ENCODE data around the gene TGFBR3. TPM values are rescaled to one million over a fixed set of nuclear protein-coding genes. Genes with fewer than 3 reads are reported as not detected.

Gene TGFBR3
- total RNA-seq, 1 donor from 2014 or later = 4.9 TPM

DNA sequence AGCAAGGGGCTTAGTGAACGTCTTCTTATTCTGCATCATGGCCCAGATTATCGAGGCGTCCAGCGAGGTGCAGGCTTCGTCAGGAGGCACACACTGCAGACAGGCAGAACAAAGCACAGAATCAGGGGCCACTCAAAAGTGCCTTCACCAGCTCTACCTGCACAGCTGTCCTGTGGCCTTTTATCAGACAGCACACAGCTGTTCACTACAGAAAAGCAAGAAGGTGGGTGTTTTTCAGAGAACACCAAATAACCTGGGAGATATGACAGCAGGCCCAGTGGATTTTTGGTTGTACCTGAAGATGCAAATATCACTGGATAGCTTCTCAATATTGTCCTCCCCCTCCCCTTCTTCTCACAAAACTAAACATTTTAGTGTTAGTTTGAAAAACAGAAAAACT is 177.3 kb downstream of the TGFBR3 start:
- DNase-seq (ENCODE audit: low spot score, unreplicated experiment) = no peak
- no peak overlapping the region for H3K4me3 Mint-ChIP-seq (ENCODE audit: low read depth)
- H3K9me3 Mint-ChIP-seq (ENCODE audit: low read depth) = no peaks in the 10 kb centered on the region
- H3K4me1 Mint-ChIP-seq (ENCODE audit: low read depth) = no peaks in the 10 kb centered on the region
- H3K36me3 Mint-ChIP-seq (ENCODE audit: insufficient read depth) = no peaks in the 10 kb centered on the region
- H3K27me3 Mint-ChIP-seq = no peaks in the 10 kb centered on the region
- H3K27ac Mint-ChIP-seq = no peak overlapping the region
- no peak for TF ChIP-seq CTCF (IDR thresholded peaks at IDR 0.05; ENCODE audit: unreplicated experiment)

DNA sequence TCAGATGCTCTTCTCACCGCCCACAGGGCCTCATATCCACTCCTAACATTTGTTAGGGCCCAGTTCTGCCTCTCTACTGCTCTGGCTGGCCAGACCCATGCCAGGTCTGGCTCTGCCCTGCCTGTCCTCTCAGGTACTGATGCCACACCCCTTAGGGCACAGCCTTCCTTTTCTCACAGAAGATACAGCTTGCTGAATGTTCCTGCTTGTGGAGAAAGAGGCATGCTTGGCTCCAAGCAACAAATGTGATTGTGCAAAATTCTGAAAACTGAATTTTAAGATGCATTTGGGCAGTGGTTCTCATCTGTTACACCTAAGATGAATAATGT is 178.1 kb downstream of the TGFBR3 start:
- Mint-ChIP-seq H3K9me3 (ENCODE audit: low read depth) (no peaks in the 10 kb centered on the region), H3K4me1 (ENCODE audit: low read depth) (no peaks in the 10 kb centered on the region), H3K27ac (peak overlapping the region; percentile 11), H3K36me3 (ENCODE audit: insufficient read depth) (no peaks in the 10 kb centered on the region), H3K27me3 (no peaks in the 10 kb centered on the region), H3K4me3 (ENCODE audit: low read depth) (no peak overlapping the region)
- DNase-seq (ENCODE audit: low spot score, unreplicated experiment) = no peak
- TF ChIP-seq CTCF (IDR thresholded peaks at IDR 0.05; ENCODE audit: unreplicated experiment) = no peak

- H3K27ac Mint-ChIP-seq = peak overlapping the region; percentile 11
- no peaks in the 10 kb centered on the region for H3K4me1 Mint-ChIP-seq (ENCODE audit: low read depth)
- no peak overlapping the region for H3K4me3 Mint-ChIP-seq (ENCODE audit: low read depth)
- no peaks in the 10 kb centered on the region for H3K27me3 Mint-ChIP-seq
- TF ChIP-seq CTCF (IDR thresholded peaks at IDR 0.05; ENCODE audit: unreplicated experiment) = no peak
- no peak for DNase-seq (ENCODE audit: low spot score, unreplicated experiment)
- H3K36me3 Mint-ChIP-seq (ENCODE audit: insufficient read depth) = no peaks in the 10 kb centered on the region
- no peaks in the 10 kb centered on the region for H3K9me3 Mint-ChIP-seq (ENCODE audit: low read depth)
Measured at GRCh38 chr1:91707114-91707889, 178.6 kb downstream of the TGFBR3 start.

- H3K9me3 Mint-ChIP-seq (ENCODE audit: low read depth) = no peaks in the 10 kb centered on the region
- no peak overlapping the region for H3K27ac Mint-ChIP-seq
- no peaks in the 10 kb centered on the region for H3K27me3 Mint-ChIP-seq
- no peak for TF ChIP-seq CTCF (IDR thresholded peaks at IDR 0.05; ENCODE audit: unreplicated experiment)
- H3K4me1 Mint-ChIP-seq (ENCODE audit: low read depth) = no peaks in the 10 kb centered on the region
- H3K36me3 Mint-ChIP-seq (ENCODE audit: insufficient read depth) = no peaks in the 10 kb centered on the region
- H3K4me3 Mint-ChIP-seq (ENCODE audit: low read depth) = no peak overlapping the region
- no peak for DNase-seq (ENCODE audit: low spot score, unreplicated experiment)
Measured at GRCh38 chr1:91706140-91706957, 179.6 kb downstream of the TGFBR3 start.

GRCh38 chr1:91704746-91705145 is 181.2 kb downstream of the TGFBR3 start:
- Mint-ChIP-seq H3K36me3 (ENCODE audit: insufficient read depth) (no peaks in the 10 kb centered on the region), H3K4me3 (ENCODE audit: low read depth) (no peak overlapping the region), H3K4me1 (ENCODE audit: low read depth) (no peaks in the 10 kb centered on the region), H3K9me3 (ENCODE audit: low read depth) (no peaks in the 10 kb centered on the region), H3K27me3 (no peaks in the 10 kb centered on the region), H3K27ac (no peak overlapping the region)
- no peak for TF ChIP-seq CTCF (IDR thresholded peaks at IDR 0.05; ENCODE audit: unreplicated experiment)
- no peak for DNase-seq (ENCODE audit: low spot score, unreplicated experiment)

Measured in progenitor cell of endocrine pancreas (in vitro differentiated cells).